Vein endothelial cell (primary cell): Measurements from ENCODE around the gene CCDC59. TPM values are rescaled to one million over a fixed set of nuclear protein-coding genes. Genes with fewer than 3 reads are reported as not detected.

Source experiments
- total RNA-seq: library from RNA; depleted of rRNA; stranded (reverse); fragments of >200 nt; gene quantifications from 2 replicates; pipeline ENCODE4 v1.2.3, GENCODE V29; 2012

The CCDC59 gene
- total RNA-seq, result 42.8 and 52.9 TPM in 2 replicates

GRCh38 chr12:82358200-82359114 lies at the start of gene CCDC59, which contains the start of gene METTL25:
TSS of gene CCDC59 (minus strand) at chr12:82358387. CDS start at chr12:82358376, 11 bp downstream.
TSS of gene METTL25 (plus strand) at chr12:82358529. CDS start at chr12:82358566, 37 bp downstream.

Other genes starting within 250 kb of the CCDC59 start
- gene METTL25, start 142 bp upstream of the CCDC59 start, total RNA-seq, result 12.9 and 15.7 TPM in 2 replicates